GM12892 (cell line): Measurements from ENCODE around the gene SELPLG.

Experiments used
- POLR2A ChIP-seq: IDR thresholded peaks from 2 replicates; pipeline ENCODE4 v1.6.1; 2011; ENCODE audit warnings: low read depth, low read length, control low read depth
- POLR2AphosphoS5 ChIP-seq: IDR thresholded peaks from 2 replicates; pipeline ENCODE4 v1.6.1; 2011; ENCODE audit warnings: low read depth, low read length, control low read depth
- TAF1 ChIP-seq: IDR thresholded peaks from 2 replicates; pipeline ENCODE4 v1.6.1; 2011; ENCODE audit warnings: low read depth, mild to moderate bottlenecking, control low read depth, low read length, borderline replicate concordance

GRCh38 chr12:108620236-108620879 is 13.3 kb downstream of the SELPLG start:
- TF ChIP-seq POLR2A, result no peak
- TF ChIP-seq POLR2AphosphoS5, result no peak
- TF ChIP-seq TAF1, result no peak
